ENCODE measurements around the gene ANTXR1.

The ANTXR1 gene

DNA sequence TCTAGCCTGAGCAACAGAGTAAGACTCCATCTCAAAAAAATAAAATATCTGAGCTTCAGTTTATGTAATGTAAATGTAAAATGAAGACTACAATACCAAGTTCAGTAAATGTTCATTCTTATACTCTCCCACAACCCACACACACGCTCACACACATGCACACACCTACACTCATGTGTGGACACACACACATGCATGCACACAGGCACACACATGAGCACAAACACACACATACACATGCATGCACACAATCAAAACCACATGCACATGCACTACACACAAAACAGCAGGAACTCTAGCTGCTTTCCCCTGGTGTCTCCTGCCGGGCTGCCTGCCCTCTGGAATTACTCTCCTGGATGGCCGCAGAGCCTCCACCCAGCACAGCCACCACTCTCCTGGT is 283.4 kb downstream of the ANTXR1 start:
- Histone ChIP-seq H3K9me3 (ENCODE audit: severe bottlenecking) (no peaks in the 10 kb centered on the region), H3K27ac (no peak overlapping the region), H3K27me3 (ENCODE audit: insufficient read depth, low read depth, severe bottlenecking) (no peaks in the 10 kb centered on the region), H3K36me3 (no peaks in the 10 kb centered on the region), H3K4me3 (ENCODE audit: low read depth, low read length) (no peak overlapping the region)
- TF ChIP-seq CTCF (IDR thresholded peaks at IDR 0.05; ENCODE audit: low read depth, low read length): no peak
- DNase-seq: no peak

- TF ChIP-seq CTCF (IDR thresholded peaks at IDR 0.05; ENCODE audit: low read depth, low read length): no peak
- no peaks in the 10 kb centered on the region for H3K9me3 ChIP-seq (ENCODE audit: severe bottlenecking)
- no peaks in the 10 kb centered on the region for H3K27me3 ChIP-seq (ENCODE audit: insufficient read depth, low read depth, severe bottlenecking)
- no peaks in the 10 kb centered on the region for H3K36me3 ChIP-seq
- H3K4me3 ChIP-seq (ENCODE audit: low read depth, low read length): no peak overlapping the region
- DNase-seq: no peak
- H3K27ac ChIP-seq: no peak overlapping the region
Measured at GRCh38 chr2:69297216-69297615, 284.2 kb downstream of the ANTXR1 start.

- no peaks in the 10 kb centered on the region for H3K36me3 ChIP-seq
- no peak overlapping the region for H3K4me3 ChIP-seq (ENCODE audit: low read depth, low read length)
- DNase-seq: no peak
- H3K9me3 ChIP-seq (ENCODE audit: severe bottlenecking): no peaks in the 10 kb centered on the region
- no peaks in the 10 kb centered on the region for H3K27me3 ChIP-seq (ENCODE audit: insufficient read depth, low read depth, severe bottlenecking)
- no peak overlapping the region for H3K27ac ChIP-seq
- no peak for TF ChIP-seq CTCF (IDR thresholded peaks at IDR 0.05; ENCODE audit: low read depth, low read length)
Measured at GRCh38 chr2:69298261-69298660, 285.3 kb downstream of the ANTXR1 start.

DNA sequence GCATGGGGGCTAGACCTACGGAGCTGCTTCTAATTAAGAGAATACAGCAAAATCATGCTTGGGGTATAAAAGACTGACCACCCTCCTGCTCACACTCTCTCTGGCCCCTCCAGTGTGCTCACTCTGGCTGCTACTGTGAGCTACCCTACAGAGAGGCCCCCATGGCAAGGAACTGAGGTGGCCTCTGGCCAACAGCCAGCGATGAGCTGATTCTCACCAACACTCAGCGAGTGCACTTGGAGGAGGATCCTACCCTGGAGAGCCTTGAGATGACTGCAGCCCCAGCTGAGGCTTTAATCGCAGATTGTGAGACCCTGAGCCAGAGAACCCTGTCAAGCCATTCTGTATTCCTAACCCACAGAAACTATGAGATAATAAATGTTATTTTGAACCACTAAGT is 285.9 kb downstream of the ANTXR1 start:
- Histone ChIP-seq H3K27me3 (ENCODE audit: insufficient read depth, low read depth, severe bottlenecking) (no peaks in the 10 kb centered on the region), H3K4me3 (ENCODE audit: low read depth, low read length) (no peak overlapping the region), H3K27ac (no peak overlapping the region), H3K9me3 (ENCODE audit: severe bottlenecking) (peaks cover 3% of the 10 kb centered on the region), H3K36me3 (no peaks in the 10 kb centered on the region)
- TF ChIP-seq CTCF (IDR thresholded peaks at IDR 0.05; ENCODE audit: low read depth, low read length): no peak
- DNase-seq: no peak
